ENCODE results near the gene PSMD2. TPM values are rescaled to one million over a fixed set of nuclear protein-coding genes. Genes with fewer than 3 reads are reported as not detected.

PSMD2 gene
- 88.7 and 105 TPM in 2 replicates for total RNA-seq (2013; cell fraction: nucleolus; rRNA removed)
- 247 and 268 TPM in 2 replicates for total RNA-seq (2014; rRNA removed)
- 167 and 176 TPM in 2 replicates for total RNA-seq (2014; rRNA removed; fragmentation: Illumina TruSeq; extraction: Trizol)
- 225 and 235 TPM in 2 replicates for total RNA-seq (2021)
- 66.1 TPM for polyA plus RNA-seq (2011; ENCODE audit: low read depth)
- polyA plus RNA-seq (2011; rRNA removed): 94.2 and 168 TPM in 2 replicates
- 200 and 254 TPM in 2 replicates for polyA plus RNA-seq (2011; cell fraction: cytosol; rRNA removed)
- 192 and 222 TPM in 2 replicates for polyA plus RNA-seq (2011; cell fraction: nucleus; rRNA removed)
- polyA plus RNA-seq (2012): 103 and 128 TPM in 2 replicates
- 144 and 205 TPM in 2 replicates for polyA plus RNA-seq (2014; fragmentation: Illumina TruSeq; extraction: Trizol)
- 100 to 1,000 TPM; 103 to 111 TPM for polyA plus RNA-seq (2014; fragmentation: Nextera tagmentation; extraction: Ambion mirVana)
- 188 and 189 TPM in 2 replicates for polyA plus RNA-seq (2014; rRNA removed)
- polyA plus RNA-seq (2016; fragmentation: Nextera tagmentation; extraction: Ambion mirVana): 100 to 1,000 TPM; 471 to 515 TPM
- polyA minus RNA-seq (2011; rRNA and poly(A)+ RNA removed): 297 and 298 TPM in 2 replicates
- 105 and 156 TPM in 2 replicates for polyA minus RNA-seq (2011; cell fraction: cytosol; rRNA and poly(A)+ RNA removed)
- polyA minus RNA-seq (2011; cell fraction: nucleus; rRNA and poly(A)+ RNA removed): 70.0 and 114 TPM in 2 replicates
- Bru-seq, nascent RNA: percentile 82 among the genes with signal in this experiment
- percentile 97 among the genes with signal in this experiment for BruChase-seq, experiment 1, labeled RNA remaining after a 6-hour chase
- percentile 94 among the genes with signal in this experiment for BruChase-seq, experiment 2, labeled RNA remaining after a 2-hour chase
- long read RNA-seq, experiment 1, transcript PSMD2-201 (21 exons, 3,449 nt): major isoform, 241 of 352 reads
- long read RNA-seq, experiment 1, partial matches to known transcripts: 80 of 352 reads
- long read RNA-seq, experiment 1, other reads (novel, unspliced or antisense): 31 of 352 reads
- long read RNA-seq, experiment 2, transcript PSMD2-201 (21 exons, 3,449 nt): major isoform, 244 of 432 reads
- long read RNA-seq, experiment 2, partial matches to known transcripts: 166 of 432 reads
- long read RNA-seq, experiment 2, other reads (novel, unspliced or antisense): 22 of 432 reads

GRCh38 chr3:184298759-184299487 lies at the start of gene PSMD2:
TSS of gene PSMD2 (plus strand) at chr3:184299241. CDS start at chr3:184299267, 26 bp downstream.
- H2AFZ ChIP-seq (ENCODE audit: control insufficient read depth, low read depth, low read length): peak within 1 kb of the TSS; percentile 99
- H3K4me2 ChIP-seq (ENCODE audit: control insufficient read depth, insufficient read depth): peak within 1 kb of the TSS; percentile 96
- ChIA-PET POLR2A (interaction anchor here (0.6 to 1.5 kb wide), 4 partner anchors 13 to 113 kb away, joined by 3 to 6 read pairs (median 3); partner anchors contain the start of genes ABCF3 and FAM131A), SMC1A (ENCODE audit: uncharacterized antibody, unreplicated experiment) (interaction anchor here (0.6 kb wide), 1 partner anchor 481 kb away, joined by 3 read pairs; no protein-coding TSS in a partner anchor), RAD21 (ENCODE audit: unreplicated experiment) (no interaction called here), CTCF (no interaction called here)
- peaks cover 20% of the 10 kb centered on the region for H3K79me2 ChIP-seq (ENCODE audit: control insufficient read depth, insufficient read depth, low read length)
- H3K27me3 ChIP-seq (replicated peaks in 1 of 2; ENCODE audit: control insufficient read depth in 2 of 2, insufficient read depth in 2 of 2, low read length in 1 of 2): no peaks in the 10 kb centered on the region
- DNase-seq (ENCODE audit: low read depth, low spot score) (peak; percentile 73), ATAC-seq (peak; percentile 98), FAIRE-seq (peak; percentile 98)
- no peaks in the 10 kb centered on the region for H3K9me3 ChIP-seq (replicated peaks; ENCODE audit: control insufficient read depth, insufficient read depth, low read length)
- H3K36me3 ChIP-seq (ENCODE audit: control insufficient read depth in 2 of 2, insufficient read depth in 2 of 2, low read length in 1 of 2): peaks cover 13 to 15% of the 10 kb centered on the region in 2 experiments; a peak in 3 of 4 replicates
- H3K9ac ChIP-seq (ENCODE audit: control insufficient read depth, insufficient read depth, low read length): peak within 1 kb of the TSS; percentile 91
- WGBS (ENCODE audit: insufficient coverage, insufficient replicate concordance, low lambda C conversion rate, missing lambda C conversion rate): under 1% methylated on average over 56 of the region's 78 CpGs
- intact Hi-C loops (cut with micrococcal nuclease; ENCODE audit: unreplicated experiment) (loop anchor here (2.0 to 5.0 kb wide), 3 partner anchors 16 to 124 kb away; partner anchors contain the start of genes AP2M1 and EIF4G1), in situ Hi-C loops (cut with MboI) (no loop called here)
- peak within 1 kb of the TSS; percentile 88 for H3K4me3 ChIP-seq
- no peaks in the 10 kb centered on the region for H4K20me1 ChIP-seq (ENCODE audit: control insufficient read depth, insufficient read depth)
- H3K27ac ChIP-seq (ENCODE audit: control insufficient read depth, insufficient read depth): peak within 1 kb of the TSS; percentile 66
- BruUV-seq (replicated peaks): no TSS peak
- peaks cover 3% of the 10 kb centered on the region for H3K4me1 ChIP-seq (ENCODE audit: control insufficient read depth, insufficient read depth, low read length)
- TF ChIP-seq ZBTB40 (IDR thresholded peaks at IDR 0.05; ENCODE audit: borderline replicate concordance): 0 out of 2 replicates have a peak, but pooled peaks have one; percentile 57
- no peak for TF ChIP-seq HSF1 (IDR thresholded peaks at IDR 0.05; ENCODE audit: low read depth, low read length)
- peak; percentile 34 for TF ChIP-seq SMAD1 (IDR thresholded peaks at IDR 0.05; ENCODE audit: low read depth, partially characterized antibody)
- TF ChIP-seq KDM1A (IDR thresholded peaks at IDR 0.05; ENCODE audit: borderline replicate concordance): no peak
- TF ChIP-seq RAD51 (IDR thresholded peaks at IDR 0.05): no peak
- no peak for TF ChIP-seq WRNIP1 (IDR thresholded peaks at IDR 0.05; ENCODE audit: borderline replicate concordance, low read depth, low read length)
- peak; percentile 70; the same call in 1 of the 2 replicates for TF ChIP-seq GATAD2B (conservative IDR thresholded peaks at IDR 0.05; ENCODE audit: low read depth)
- TF ChIP-seq CBFB (IDR thresholded peaks at IDR 0.05; ENCODE audit: low read depth): peak; percentile 55; the same call in 1 of the 2 replicates
- peak; percentile 98 for TF ChIP-seq CHD2 (IDR thresholded peaks at IDR 0.05; ENCODE audit: borderline replicate concordance, low read depth, low read length)
- no peak for TF ChIP-seq USF1 (IDR thresholded peaks at IDR 0.05; ENCODE audit: borderline replicate concordance, extremely low read length, insufficient read depth, low read depth, low read length)
- TF ChIP-seq NR2C2 (IDR thresholded peaks at IDR 0.05; ENCODE audit: borderline replicate concordance, control insufficient read depth, insufficient read length, low read depth): no peak

Measured in GM12878 (cell line).